ENCODE measurements around the gene EEFSEC. TPM values are rescaled to one million over a fixed set of nuclear protein-coding genes. Genes with fewer than 3 reads are reported as not detected.

The EEFSEC gene
- total RNA-seq, 4 donors from 2014 or later: 25.1 to 43.5 (median 29.5) TPM

DNA sequence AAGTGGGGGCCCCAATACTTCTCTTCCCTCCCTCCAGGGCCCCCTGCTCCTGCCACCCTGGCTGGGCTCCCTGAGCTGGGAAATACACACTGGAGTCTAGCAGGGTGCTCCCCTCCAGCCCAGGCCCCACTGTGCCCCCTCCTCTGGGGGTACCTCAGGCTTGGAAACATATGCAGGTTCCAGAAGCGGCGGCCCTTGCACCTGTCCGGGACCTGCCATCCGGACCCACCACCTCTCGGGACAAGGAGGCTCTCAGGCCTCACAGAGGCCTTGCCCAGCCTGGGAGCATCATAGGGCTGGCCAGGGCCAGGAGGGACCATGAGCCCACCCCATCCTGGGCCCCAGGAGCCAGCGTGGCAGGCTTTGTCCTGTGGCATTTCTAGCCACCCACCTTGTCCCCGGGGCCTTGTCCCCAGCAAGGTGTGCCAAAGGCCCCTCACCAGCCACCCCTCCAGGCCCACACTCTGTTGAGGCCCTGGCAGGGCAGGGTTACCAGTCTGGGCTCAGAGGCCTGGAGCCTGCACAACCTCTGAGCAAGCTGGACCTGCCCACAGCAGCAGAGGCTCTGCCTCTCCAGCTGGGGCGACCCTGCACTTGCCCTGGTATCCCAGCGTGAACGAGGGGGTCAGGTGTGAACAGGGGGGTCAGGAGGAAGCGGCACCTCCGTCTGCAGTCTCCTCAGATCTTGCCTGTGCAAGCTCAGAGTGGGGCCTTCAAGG lies 267.6 kb downstream of the EEFSEC start:
- H3K36me3 ChIP-seq: peaks cover 0 to 17% (median 0%) of the 10 kb centered on the region in 3 donors
- peaks cover 0 to under 1% (median 0%) of the 10 kb centered on the region in 4 donors for H3K4me1 ChIP-seq
- H3K4me3 ChIP-seq: no peak overlapping the region
- no peak for TF ChIP-seq EP300 (IDR thresholded peaks at IDR 0.05)
- TF ChIP-seq, protein P1, sequence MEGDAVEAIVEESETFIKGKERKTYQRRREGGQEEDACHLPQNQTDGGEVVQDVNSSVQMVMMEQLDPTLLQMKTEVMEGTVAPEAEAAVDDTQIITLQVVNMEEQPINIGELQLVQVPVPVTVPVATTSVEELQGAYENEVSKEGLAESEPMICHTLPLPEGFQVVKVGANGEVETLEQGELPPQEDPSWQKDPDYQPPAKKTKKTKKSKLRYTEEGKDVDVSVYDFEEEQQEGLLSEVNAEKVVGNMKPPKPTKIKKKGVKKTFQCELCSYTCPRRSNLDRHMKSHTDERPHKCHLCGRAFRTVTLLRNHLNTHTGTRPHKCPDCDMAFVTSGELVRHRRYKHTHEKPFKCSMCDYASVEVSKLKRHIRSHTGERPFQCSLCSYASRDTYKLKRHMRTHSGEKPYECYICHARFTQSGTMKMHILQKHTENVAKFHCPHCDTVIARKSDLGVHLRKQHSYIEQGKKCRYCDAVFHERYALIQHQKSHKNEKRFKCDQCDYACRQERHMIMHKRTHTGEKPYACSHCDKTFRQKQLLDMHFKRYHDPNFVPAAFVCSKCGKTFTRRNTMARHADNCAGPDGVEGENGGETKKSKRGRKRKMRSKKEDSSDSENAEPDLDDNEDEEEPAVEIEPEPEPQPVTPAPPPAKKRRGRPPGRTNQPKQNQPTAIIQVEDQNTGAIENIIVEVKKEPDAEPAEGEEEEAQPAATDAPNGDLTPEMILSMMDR (IDR thresholded peaks at IDR 0.05): no peak
- TF ChIP-seq POLR2A (IDR thresholded peaks at IDR 0.05): no peak
- H3K27me3 ChIP-seq: peaks cover 0 to 1% of the 10 kb centered on the region in 2 donors
- no peak for DNase-seq (ENCODE audit: low spot score in 2 of 2)
- H3K27ac ChIP-seq: no peak overlapping the region
- WGBS, 2 donors: 65 to 90% methylated on average over 5 to 6 of the region's 12 CpGs
- peaks cover 0 to 15% (median 0%) of the 10 kb centered on the region in 4 donors for H3K9me3 ChIP-seq

DNA sequence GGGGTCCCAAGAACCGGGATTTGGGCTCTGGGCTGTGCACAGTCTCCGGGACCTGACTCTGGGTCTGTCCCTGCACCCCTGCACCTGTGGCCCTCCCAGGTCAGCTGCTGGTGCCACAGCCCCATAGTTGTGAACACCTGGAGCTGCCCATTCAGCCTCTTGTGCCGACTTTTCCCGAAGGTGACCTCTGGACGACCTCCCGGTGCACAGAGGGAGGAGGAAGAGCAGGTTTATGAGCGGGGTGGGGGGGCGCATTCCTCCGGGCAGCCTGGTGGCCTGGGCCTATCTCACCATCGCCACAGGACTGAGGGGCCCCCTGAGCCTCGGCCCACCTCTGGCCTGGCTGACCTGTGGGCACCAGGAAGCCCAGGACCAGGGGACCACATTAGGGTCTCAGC lies 268.2 kb downstream of the EEFSEC start:
- TF ChIP-seq EP300 (IDR thresholded peaks at IDR 0.05) (no peak), POLR2A (IDR thresholded peaks at IDR 0.05) (no peak)
- TF ChIP-seq, protein P1 (IDR thresholded peaks at IDR 0.05): no peak
- WGBS, 2 donors: 60 to 62% methylated on average over 3 to 11 of the region's 11 CpGs
- DNase-seq (ENCODE audit: low spot score in 2 of 2): no peak
- Histone ChIP-seq H3K36me3 (peaks cover 0 to 17% (median 0%) of the 10 kb centered on the region in 3 donors), H3K4me3 (no peak overlapping the region), H3K9me3 (peaks cover 0 to 15% (median 0%) of the 10 kb centered on the region in 4 donors), H3K4me1 (peaks cover 0 to 6% (median 2%) of the 10 kb centered on the region in 4 donors), H3K27ac (no peak overlapping the region), H3K27me3 (peaks cover 0 to 5% of the 10 kb centered on the region in 2 donors)

DNA sequence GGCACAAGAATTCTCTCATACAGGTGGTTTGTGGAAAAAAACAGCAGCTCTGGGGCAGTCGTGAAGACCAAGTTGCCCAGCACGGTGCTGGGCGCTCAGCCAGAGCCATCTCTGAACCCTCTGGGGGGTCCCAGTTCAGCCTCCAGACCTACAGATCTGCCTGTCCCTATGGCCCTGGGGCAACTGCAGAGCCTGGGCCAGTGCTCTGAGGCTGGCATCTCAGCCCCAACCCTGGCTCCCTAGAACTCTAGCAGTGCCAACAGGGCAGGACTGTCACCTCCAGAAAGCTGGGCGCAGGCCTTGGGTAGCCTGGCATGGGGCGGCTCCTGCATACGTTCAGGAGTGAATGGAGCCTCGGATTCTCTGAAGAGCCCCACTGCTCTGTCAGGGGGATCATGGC lies 268.7 kb downstream of the EEFSEC start:
- peaks cover 0 to 9% of the 10 kb centered on the region in 2 donors for H3K27me3 ChIP-seq
- no peak for DNase-seq (ENCODE audit: low spot score in 2 of 2)
- 77 to 85% methylated on average over 3 to 7 of the region's 7 CpGs for WGBS, 2 donors
- H3K4me3 ChIP-seq: no peak overlapping the region
- no peak overlapping the region for H3K27ac ChIP-seq
- peaks cover 0 to 17% (median 0%) of the 10 kb centered on the region in 3 donors for H3K36me3 ChIP-seq
- peaks cover 0 to 9% (median 3%) of the 10 kb centered on the region in 4 donors for H3K4me1 ChIP-seq
- peaks cover 0 to 15% (median 0%) of the 10 kb centered on the region in 4 donors for H3K9me3 ChIP-seq
- no peak for TF ChIP-seq POLR2A (IDR thresholded peaks at IDR 0.05)
- no peak for TF ChIP-seq EP300 (IDR thresholded peaks at IDR 0.05)
- TF ChIP-seq, protein P1 (IDR thresholded peaks at IDR 0.05): no peak

DNA sequence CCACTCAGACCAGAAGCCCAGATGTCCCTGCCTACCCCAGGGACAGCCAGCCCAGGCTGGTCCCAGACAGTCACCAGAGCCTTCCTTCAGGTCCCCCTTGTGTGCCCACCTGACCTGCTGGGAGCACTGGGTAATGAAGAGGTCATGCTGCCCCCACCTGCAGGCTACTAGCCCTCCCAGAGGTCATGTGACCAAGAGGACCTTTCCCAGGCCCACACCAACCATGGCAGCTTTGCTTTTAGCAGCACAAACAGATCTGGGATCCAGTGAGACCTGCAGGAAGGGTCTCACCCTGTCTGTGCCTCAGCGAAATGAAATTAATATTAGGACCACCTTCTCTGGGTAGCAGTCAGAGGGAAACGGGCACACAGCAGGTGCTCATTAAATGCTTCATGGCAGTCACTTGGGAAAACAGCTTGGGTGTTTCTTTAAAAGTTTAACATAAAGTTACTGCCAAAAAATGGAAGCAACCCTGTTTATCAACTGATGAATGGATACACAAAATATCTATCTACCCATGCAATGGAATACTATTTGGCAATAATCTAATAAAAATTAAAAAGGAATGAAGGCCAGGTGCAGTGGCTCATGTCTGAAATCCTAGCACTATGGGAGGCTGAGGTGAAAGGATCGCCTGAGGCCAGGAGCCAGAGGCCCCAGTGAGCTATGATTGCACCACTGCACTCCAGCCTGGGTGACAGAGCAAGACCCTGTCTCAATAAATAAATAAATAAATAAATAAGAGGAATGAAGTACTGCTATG lies 269.7 kb downstream of the EEFSEC start:
- H3K36me3 ChIP-seq: peaks cover 0 to 14% (median 0%) of the 10 kb centered on the region in 3 donors
- no peak overlapping the region for H3K27ac ChIP-seq
- peaks cover 0 to 19% of the 10 kb centered on the region in 2 donors for H3K27me3 ChIP-seq
- TF ChIP-seq EP300 (IDR thresholded peaks at IDR 0.05): no peak
- TF ChIP-seq, protein P1 (IDR thresholded peaks at IDR 0.05): no peak
- no peak for TF ChIP-seq POLR2A (IDR thresholded peaks at IDR 0.05)
- peaks cover 0 to 9% (median 3%) of the 10 kb centered on the region in 4 donors for H3K4me1 ChIP-seq
- DNase-seq (ENCODE audit: low spot score in 2 of 2): no peak
- 88 to 93% methylated on average over 3 of the region's 3 CpGs for WGBS, 2 donors
- no peak overlapping the region for H3K4me3 ChIP-seq
- H3K9me3 ChIP-seq: peaks cover 0 to 15% (median 0%) of the 10 kb centered on the region in 4 donors
